Astrocyte (in vitro differentiated cells and primary cell): ENCODE measurements around the gene ELFN2.

Source experiments
- EZH2 ChIP-seq: IDR thresholded peaks from 2 replicates; pipeline ENCODE4 v1.6.1; 2012; ENCODE audit warnings: mild to moderate bottlenecking, low read length, inconsistent platforms; ENCODE audit not compliant: insufficient read depth
- TF ChIP-seq, protein P1 (sequence below): IDR thresholded peaks from 2 replicates; pipeline ENCODE4 v1.5.1; 2011; ENCODE audit warnings: low read depth, mild to moderate bottlenecking, inconsistent platforms, low read length, moderate library complexity; ENCODE audit not compliant: insufficient read depth

DNA sequence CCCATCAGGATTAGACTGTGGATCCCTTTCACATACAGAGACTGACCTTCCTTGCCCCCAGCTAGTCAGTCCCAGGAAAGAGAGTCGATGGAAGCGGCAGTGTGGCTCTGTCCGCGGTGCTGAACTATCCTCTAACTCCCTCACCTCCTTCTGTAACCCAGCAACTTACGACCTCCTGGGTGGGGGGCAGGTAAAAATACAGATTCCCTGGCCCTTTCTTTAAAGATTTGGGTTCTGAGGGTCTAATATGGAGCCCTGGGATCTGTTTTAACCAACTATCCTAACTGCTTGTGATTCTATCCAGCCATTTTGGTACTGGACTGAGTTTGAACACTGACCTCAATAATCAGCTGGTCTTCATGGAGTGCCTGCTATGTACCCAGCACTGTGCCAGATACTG is 35.7 kb upstream of the ELFN2 start:
- TF ChIP-seq, protein P1, sequence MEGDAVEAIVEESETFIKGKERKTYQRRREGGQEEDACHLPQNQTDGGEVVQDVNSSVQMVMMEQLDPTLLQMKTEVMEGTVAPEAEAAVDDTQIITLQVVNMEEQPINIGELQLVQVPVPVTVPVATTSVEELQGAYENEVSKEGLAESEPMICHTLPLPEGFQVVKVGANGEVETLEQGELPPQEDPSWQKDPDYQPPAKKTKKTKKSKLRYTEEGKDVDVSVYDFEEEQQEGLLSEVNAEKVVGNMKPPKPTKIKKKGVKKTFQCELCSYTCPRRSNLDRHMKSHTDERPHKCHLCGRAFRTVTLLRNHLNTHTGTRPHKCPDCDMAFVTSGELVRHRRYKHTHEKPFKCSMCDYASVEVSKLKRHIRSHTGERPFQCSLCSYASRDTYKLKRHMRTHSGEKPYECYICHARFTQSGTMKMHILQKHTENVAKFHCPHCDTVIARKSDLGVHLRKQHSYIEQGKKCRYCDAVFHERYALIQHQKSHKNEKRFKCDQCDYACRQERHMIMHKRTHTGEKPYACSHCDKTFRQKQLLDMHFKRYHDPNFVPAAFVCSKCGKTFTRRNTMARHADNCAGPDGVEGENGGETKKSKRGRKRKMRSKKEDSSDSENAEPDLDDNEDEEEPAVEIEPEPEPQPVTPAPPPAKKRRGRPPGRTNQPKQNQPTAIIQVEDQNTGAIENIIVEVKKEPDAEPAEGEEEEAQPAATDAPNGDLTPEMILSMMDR: no peak
- TF ChIP-seq EZH2: no peak
